Vagina (tissue), 2 donors: ENCODE data around the gene FOXO6. TPM values are rescaled to one million over a fixed set of nuclear protein-coding genes. Genes with fewer than 3 reads are reported as not detected.

Source experiments
- DNase-seq, 2 donors: peaks; one replicate each; pipeline ENCODE4 v3.0.0-alpha.2; 2017; ENCODE audit errors: extremely low spot score in 2 of 2
- H3K27ac ChIP-seq: fragments of 200-600 bp; sonication (generic); one replicate; pipeline ENCODE4 v1.5.1; 2019
- H3K27me3 ChIP-seq: fragments of 200-600 bp; sonication (generic); one replicate; pipeline ENCODE4 v1.5.1; 2019
- H3K36me3 ChIP-seq, 2 donors: fragments of 200-600 bp; sonication (generic); one replicate each; pipeline ENCODE4 v1.5.1; 2017 to 2019
- H3K4me1 ChIP-seq: fragments of 200-600 bp; sonication (generic); one replicate; pipeline ENCODE4 v1.5.1; 2019
- H3K4me3 ChIP-seq, 2 donors: fragments of 200-600 bp; sonication (generic); 1 replicate in 1 of 2; 2 replicates in 1 of 2; pipeline ENCODE4 v1.5.1; 2016 to 2019
- H3K9me3 ChIP-seq: fragments of 200-600 bp; sonication (generic); one replicate; pipeline ENCODE4 v1.5.1; 2019
- CTCF ChIP-seq, 3 experiments: fragments of 450-650 bp in 2 of 3; fragments of 200-600 bp in 1 of 3; sonication (generic) in 1 of 3; IDR thresholded peaks; one replicate each; pipeline ENCODE4 v1.5.1; 2017 to 2019; ENCODE audit warnings: antibody characterized with exemption in 3 of 3, mild to moderate bottlenecking in 2 of 3, moderate library complexity in 2 of 3
- POLR2A ChIP-seq, 2 donors: fragments of 450-650 bp; IDR thresholded peaks; one replicate each; pipeline ENCODE4 v1.6.1; 2017; ENCODE audit warnings: antibody characterized with exemption in 2 of 2, mild to moderate bottlenecking in 2 of 2, moderate library complexity in 2 of 2
- POLR2AphosphoS5 ChIP-seq, 2 donors: sonication (generic); formaldehyde crosslinking; IDR thresholded peaks; one replicate each; pipeline ENCODE4 v1.9.0; 2017; ENCODE audit warnings: antibody characterized with exemption in 2 of 2, mild to moderate bottlenecking in 2 of 2, low read depth in 1 of 2; ENCODE audit not compliant: insufficient read depth in 1 of 2
- intact Hi-C: fragments of 100-400 bp; cut with DNase I; formaldehyde crosslinking; loops from one replicate; pipeline ENCODE4 v1.15.1; 2023
- total RNA-seq: library from RNA; depleted of rRNA; stranded (reverse); fragments of >200 nt; gene quantifications from one replicate; pipeline ENCODE4 v1.2.3, GENCODE V29; 2016

Gene FOXO6
- total RNA-seq, 1 donor from 2014 or later: 1.7 TPM

- Histone ChIP-seq H3K4me1 (peaks cover 11% of the 10 kb centered on the region), H3K27me3 (no peaks in the 10 kb centered on the region), H3K36me3 (no peaks in the 10 kb centered on the region), H3K4me3 (no peak overlapping the region), H3K9me3 (no peaks in the 10 kb centered on the region), H3K27ac (no peak overlapping the region)
- intact Hi-C loops: no loop called here
- no peak for DNase-seq
- TF ChIP-seq POLR2AphosphoS5 (IDR thresholded peaks at IDR 0.05; ENCODE audit: insufficient read depth in 1 of 2, low read depth in 1 of 2) (no peak), CTCF (IDR thresholded peaks at IDR 0.05) (no peak), POLR2A (IDR thresholded peaks at IDR 0.05) (no peak)
Measured at GRCh38 chr1:41394959-41395956, 34.0 kb downstream of the FOXO6 start.

- Histone ChIP-seq H3K4me3 (no peak overlapping the region), H3K27me3 (no peaks in the 10 kb centered on the region), H3K4me1 (peaks cover 11% of the 10 kb centered on the region), H3K27ac (no peak overlapping the region), H3K9me3 (no peaks in the 10 kb centered on the region), H3K36me3 (no peaks in the 10 kb centered on the region)
- intact Hi-C loops: no loop called here
- TF ChIP-seq POLR2AphosphoS5 (IDR thresholded peaks at IDR 0.05; ENCODE audit: insufficient read depth in 1 of 2, low read depth in 1 of 2): no peak
- TF ChIP-seq POLR2A (IDR thresholded peaks at IDR 0.05): no peak
- no peak for TF ChIP-seq CTCF (IDR thresholded peaks at IDR 0.05)
- DNase-seq: no peak
Measured at GRCh38 chr1:41396084-41396483, 34.9 kb downstream of the FOXO6 start.

GRCh38 chr1:41397020-41397419 lies 35.8 kb downstream of the FOXO6 start:
- no peak overlapping the region for H3K27ac ChIP-seq
- DNase-seq: no peak
- TF ChIP-seq POLR2A (IDR thresholded peaks at IDR 0.05) (no peak), POLR2AphosphoS5 (IDR thresholded peaks at IDR 0.05; ENCODE audit: insufficient read depth in 1 of 2, low read depth in 1 of 2) (no peak), CTCF (IDR thresholded peaks at IDR 0.05) (no peak)
- H3K9me3 ChIP-seq: no peaks in the 10 kb centered on the region
- peaks cover 4% of the 10 kb centered on the region for H3K4me1 ChIP-seq
- no peak overlapping the region for H3K4me3 ChIP-seq
- no peaks in the 10 kb centered on the region for H3K36me3 ChIP-seq
- H3K27me3 ChIP-seq: no peaks in the 10 kb centered on the region
- intact Hi-C loops: no loop called here

GRCh38 chr1:41397753-41398330 lies 36.6 kb downstream of the FOXO6 start:
- no peak for DNase-seq
- no peak overlapping the region for H3K4me3 ChIP-seq
- H3K27me3 ChIP-seq: no peaks in the 10 kb centered on the region
- H3K36me3 ChIP-seq: no peaks in the 10 kb centered on the region
- intact Hi-C loops: no loop called here
- no peak for TF ChIP-seq CTCF (IDR thresholded peaks at IDR 0.05)
- no peak for TF ChIP-seq POLR2AphosphoS5 (IDR thresholded peaks at IDR 0.05; ENCODE audit: insufficient read depth in 1 of 2, low read depth in 1 of 2)
- no peak for TF ChIP-seq POLR2A (IDR thresholded peaks at IDR 0.05)
- no peak overlapping the region for H3K27ac ChIP-seq
- H3K4me1 ChIP-seq: no peaks in the 10 kb centered on the region
- no peaks in the 10 kb centered on the region for H3K9me3 ChIP-seq
